Kidney (tissue), 14 donors: ENCODE results near the gene CYTH4. TPM values are rescaled to one million over a fixed set of nuclear protein-coding genes. Genes with fewer than 3 reads are reported as not detected.

Experiments used
- DNase-seq, 5 donors: peaks; one replicate each; pipeline ENCODE4 v3.0.0-alpha.2; 2013 to 2020
- FAIRE-seq: peaks from 2 replicates; lab custom pipeline; 2012; peaks lifted over from hg19 to GRCh38; lab: Jason Lieb, UNC
- H3K27ac ChIP-seq, 2 donors: one replicate each; pipeline ENCODE4 v1.7.0; 2013; ENCODE audit warnings: low read depth in 2 of 2, low read length in 2 of 2, inconsistent platforms in 1 of 2
- H3K27me3 ChIP-seq: one replicate; pipeline ENCODE4 v1.7.1; 2013; ENCODE audit warnings: low read length, inconsistent platforms; ENCODE audit not compliant: control insufficient read depth, insufficient read depth
- H3K36me3 ChIP-seq, 3 donors: one replicate each; pipeline versions ENCODE4 v1.7.0 to v1.7.1; 2013; ENCODE audit warnings: low read length in 3 of 3, control low read depth in 1 of 3, inconsistent platforms in 1 of 3; ENCODE audit not compliant: insufficient read depth in 3 of 3, control insufficient read depth in 2 of 3
- H3K4me1 ChIP-seq, 3 donors: one replicate each; pipeline versions ENCODE4 v1.7.0 to v1.7.1; 2013; ENCODE audit warnings: low read length in 3 of 3, inconsistent platforms in 1 of 3, low read depth in 1 of 3; ENCODE audit not compliant: control insufficient read depth in 2 of 3, insufficient read depth in 2 of 3
- H3K4me3 ChIP-seq, 3 donors: one replicate each; pipeline versions ENCODE4 v1.7.0 to v1.8.1; 2013; ENCODE audit warnings: low read length in 3 of 3, control low read depth in 1 of 3, inconsistent platforms in 1 of 3
- H3K9ac ChIP-seq, 3 donors: one replicate each; pipeline versions ENCODE4 v1.7.0 to v1.7.1; 2013; ENCODE audit warnings: low read length in 3 of 3, control low read depth in 1 of 3, inconsistent platforms in 1 of 3
- H3K9me3 ChIP-seq, 3 donors: one replicate each; pipeline versions ENCODE4 v1.7.0 to v1.7.1; 2013; ENCODE audit warnings: low read length in 3 of 3, control low read depth in 1 of 3, inconsistent platforms in 1 of 3; ENCODE audit not compliant: control insufficient read depth in 2 of 3, insufficient read depth in 1 of 3
- CTCF ChIP-seq: IDR thresholded peaks from 3 replicates; pipeline ENCODE4 v1.5.1; 2012; ENCODE audit warnings: mild to moderate bottlenecking, moderate library complexity, borderline replicate concordance; ENCODE audit not compliant: insufficient read depth; ENCODE audit errors: extremely low read depth
- intact Hi-C: fragments of 100-400 bp; cut with DNase I; formaldehyde crosslinking; loops from one replicate; pipeline ENCODE4 v1.11.1; 2022
- polyA plus RNA-seq: library from polyadenylated mRNA; stranded (reverse); fragments of 350-450 nt; fragmentation: Illumina TruSeq; extraction: RNeasy Lipid Tissue Mini Kit (QIAGEN cat#74804); gene quantifications from one replicate; pipeline ENCODE4 v1.2.3, GENCODE V29; 2014; ENCODE audit warnings: low read depth, low replicate concordance; ENCODE audit not compliant: insufficient read depth
- total RNA-seq: library from RNA; stranded (reverse); fragmentation: NEBNext Ultra II Directional; extraction: Animal tissue kit (Norgen Biotek cat#: 25700); gene quantifications from one replicate; pipeline ENCODE4 v1.2.1, GENCODE V29; 2021
- donor health status: control.
- donor health status: control.
- donor health status: control.
- donor health status: control.
- donor health status: control.
- donor health status: DM: yes; HTN: yes; CAD: no.
- donor health status: Normal renal cell carcinoma (clear cell type).

Gene CYTH4
- total and polyA plus RNA-seq, 2 donors from 2014 or later, result 1.9 to 30.2 TPM

GRCh38 chr22:37329238-37330140 lies 47.2 kb downstream of the CYTH4 start:
- TF ChIP-seq CTCF, result no peak
- Histone ChIP-seq H3K9me3 (no peaks in the 10 kb centered on the region), H3K4me1 (peaks cover 0 to 8% (median 6%) of the 10 kb centered on the region in 3 donors), H3K27me3 (peaks cover 15% of the 10 kb centered on the region), H3K9ac (no peak overlapping the region), H3K27ac (no peak overlapping the region), H3K36me3 (no peaks in the 10 kb centered on the region), H3K4me3 (no peak overlapping the region)
- DNase-seq, result no peak
- intact Hi-C loops, result no loop called here
- no peak for FAIRE-seq

- H3K27me3 ChIP-seq, result peaks cover 12% of the 10 kb centered on the region
- H3K4me1 ChIP-seq, result peaks cover 0 to 8% (median 6%) of the 10 kb centered on the region in 3 donors
- intact Hi-C loops, result no loop called here
- H3K9ac ChIP-seq, result no peak overlapping the region
- peak overlapping the region in 2 of 3 donors; percentile 34 to 49 for H3K4me3 ChIP-seq
- no peak for TF ChIP-seq CTCF
- no peak for FAIRE-seq
- H3K36me3 ChIP-seq, result no peaks in the 10 kb centered on the region
- H3K27ac ChIP-seq, result no peak overlapping the region
- no peaks in the 10 kb centered on the region for H3K9me3 ChIP-seq
- DNase-seq, result peak in 4 of 5 donors; percentile 88 to 93 (median 92)
These were observed 48.1 kb downstream of the CYTH4 start for GRCh38 chr22:37330200-37331033.

- Histone ChIP-seq H3K9ac (peak overlapping the region in 1 of 3 donors; percentile 43), H3K27me3 (peaks cover 11% of the 10 kb centered on the region), H3K27ac (peak overlapping the region; percentile 27 to 60), H3K36me3 (no peaks in the 10 kb centered on the region), H3K9me3 (no peaks in the 10 kb centered on the region), H3K4me3 (peak overlapping the region in 2 of 3 donors; percentile 34 to 49), H3K4me1 (peaks cover 0 to 8% (median 6%) of the 10 kb centered on the region in 3 donors)
- FAIRE-seq (no peak), DNase-seq (peak in 1 of 5 donors; percentile 35)
- TF ChIP-seq CTCF, result no peak
- intact Hi-C loops, result no loop called here
These were observed 48.7 kb downstream of the CYTH4 start for GRCh38 chr22:37331034-37331428.
